GM12878 (cell line): Measurements from ENCODE around the gene FSTL4. TPM values are rescaled to one million over a fixed set of nuclear protein-coding genes. Genes with fewer than 3 reads are reported as not detected.

ENCODE experiments used
- ATAC-seq: fragments of 200-7000 bp; cut with Tn5 transposase; 3 replicates; pipeline ENCODE4 v1.9.1; 2020; ENCODE audit warnings: mild to moderate bottlenecking, moderate library complexity
- BruUV-seq: library from RNA; stranded (reverse); fragments of 400-500 nt; replicated peaks from 2 replicates; lab custom pipeline; 2021; lab: Mats Ljungman, UMichigan
- CTCF ChIA-PET: fragments of 300-600 bp; sonication (Branson Sonifier 250); formaldehyde crosslinking; extraction: SDS; loops from one replicate; lab custom pipeline; 2021; ENCODE audit warnings: inconsistent platforms; lab: Yijun Ruan, JAX
- POLR2A ChIA-PET: fragments of 350-600 bp; formaldehyde crosslinking; extraction: SDS; loops from one replicate; lab custom pipeline; 2021; ENCODE audit warnings: inconsistent platforms; lab: Charles Lee
- RAD21 ChIA-PET: fragments of 300-600 bp; sonication (Branson Sonifier 250); formaldehyde crosslinking; loops from one replicate; lab custom pipeline; 2023; ENCODE audit warnings: antibody characterized with exemption; ENCODE audit not compliant: unreplicated experiment; lab: Charles Lee
- SMC1A ChIA-PET: fragments of 300-600 bp; sonication (Branson Sonifier 250); formaldehyde crosslinking; loops from one replicate; lab custom pipeline; 2023; ENCODE audit not compliant: unreplicated experiment, uncharacterized antibody; lab: Charles Lee
- DNase-seq: peaks from one replicate; pipeline ENCODE4 v3.0.0-alpha.2; 2011; ENCODE audit warnings: low read depth, low spot score
- FAIRE-seq: peaks from 3 replicates; lab custom pipeline; 2011; peaks lifted over from hg19 to GRCh38; lab: Jason Lieb, UNC
- H2AFZ ChIP-seq: 2 replicates; pipeline ENCODE4 v1.6.0; 2011; ENCODE audit warnings: low read depth, low read length, control low read depth; ENCODE audit not compliant: control insufficient read depth
- H3K27ac ChIP-seq: 2 replicates; pipeline ENCODE4 v1.5.1; 2011; ENCODE audit warnings: control low read depth; ENCODE audit not compliant: control insufficient read depth, insufficient read depth
- H3K27me3 ChIP-seq, 2 experiments: replicated peaks in 1 of 2; 2 replicates each; pipeline versions ENCODE4 v1.6.0 to v1.6.1; 2011; ENCODE audit warnings: low read length in 1 of 2; ENCODE audit not compliant: control insufficient read depth in 2 of 2, insufficient read depth in 2 of 2
- H3K36me3 ChIP-seq, 2 experiments: 2 replicates each; pipeline ENCODE4 v1.5.1; 2011; ENCODE audit warnings: low read length in 1 of 2; ENCODE audit not compliant: control insufficient read depth in 2 of 2, insufficient read depth in 2 of 2
- H3K4me1 ChIP-seq: 2 replicates; pipeline ENCODE4 v1.6.1; 2011; ENCODE audit warnings: mild to moderate bottlenecking, low read length, moderate library complexity, mixed read lengths; ENCODE audit not compliant: control insufficient read depth, insufficient read depth
- H3K4me2 ChIP-seq: 2 replicates; pipeline ENCODE4 v1.6.0; 2011; ENCODE audit warnings: control low read depth; ENCODE audit not compliant: control insufficient read depth, insufficient read depth
- H3K4me3 ChIP-seq: fragments of 200-600 bp; sonication (generic); 2 replicates; pipeline ENCODE4 v1.5.1; 2016
- H3K79me2 ChIP-seq: 2 replicates; pipeline ENCODE4 v1.6.0; 2011; ENCODE audit warnings: low read length; ENCODE audit not compliant: control insufficient read depth, insufficient read depth
- H3K9ac ChIP-seq: 2 replicates; pipeline ENCODE4 v1.8.0; 2011; ENCODE audit warnings: low read length, control low read depth, mixed read lengths; ENCODE audit not compliant: control insufficient read depth, insufficient read depth
- H3K9me3 ChIP-seq: replicated peaks from 3 replicates; pipeline ENCODE4 v1.5.1; 2011; ENCODE audit warnings: mild to moderate bottlenecking, low read length; ENCODE audit not compliant: control insufficient read depth, insufficient read depth
- H4K20me1 ChIP-seq: 2 replicates; pipeline ENCODE4 v1.6.0; 2011; ENCODE audit not compliant: control insufficient read depth, insufficient read depth
- BMI1 ChIP-seq: fragments of 450-650 bp; IDR thresholded peaks from 2 replicates; pipeline ENCODE4 v1.6.1; 2016; ENCODE audit warnings: mild to moderate bottlenecking, moderate library complexity, borderline replicate concordance
- CHD4 ChIP-seq: fragments of 200-600 bp; sonication (generic); IDR thresholded peaks from 2 replicates; pipeline ENCODE4 v1.6.1; 2016; ENCODE audit warnings: mild to moderate bottlenecking
- SREBF1 ChIP-seq: IDR thresholded peaks from 2 replicates; pipeline ENCODE4 v1.6.1; 2012; ENCODE audit warnings: mild to moderate bottlenecking, low read length
- ZBTB11 ChIP-seq: fragments of 450-650 bp; formaldehyde crosslinking; IDR thresholded peaks from 2 replicates; pipeline ENCODE4 v1.5.0; 2022; ENCODE audit warnings: mild to moderate bottlenecking, missing genetic modification characterization
- WGBS: methylation state at CpG from one replicate; pipeline ENCODE4 v1.1.6; 2016; ENCODE audit warnings: low lambda C conversion rate; ENCODE audit not compliant: insufficient replicate concordance, insufficient coverage; ENCODE audit errors: missing lambda C conversion rate; 5-methylcytosine and 5-hydroxymethylcytosine counted together
- in situ Hi-C: fragments of 300-500 bp; cut with MboI; formaldehyde crosslinking; loops from 9 replicates; pipeline ENCODE4 v1.14.3; 2018; ENCODE audit warnings: mixed read lengths
- intact Hi-C: fragments of 100-400 bp; cut with micrococcal nuclease; formaldehyde crosslinking; loops from one replicate; pipeline ENCODE4 v1.14.2; 2022; ENCODE audit not compliant: unreplicated experiment
- polyA plus RNA-seq, 11 experiments: library from polyadenylated mRNA; depleted of rRNA in 4 of 11; unstranded in 6 of 11; stranded (reverse) in 5 of 11; fragments of >200 nt; fragmentation: Nextera tagmentation in 4 of 11; fragmentation: Illumina TruSeq in 1 of 11; extraction: Ambion mirVana in 4 of 11; extraction: Trizol in 1 of 11; gene quantifications; 1 replicate in 1 of 11; 2 replicates in 10 of 11; pipeline versions ENCODE4 v1.2.1 to v1.2.3, GENCODE V29; 2011 to 2016; ENCODE audit warnings: inconsistent platforms in 2 of 11, missing spikeins in 2 of 11, low read depth in 1 of 11
- total RNA-seq, 4 experiments: library from RNA; depleted of rRNA in 3 of 4; stranded (reverse); fragments of >200 nt in 3 of 4; fragmentation: Illumina TruSeq in 1 of 4; extraction: Trizol in 1 of 4; gene quantifications; 2 replicates each; pipeline versions ENCODE4 v1.2.1 to v1.2.3, GENCODE V29; 2013 to 2021
- TF ChIP-seq, protein P1 (sequence below): fragments of 450-650 bp; IDR thresholded peaks from 2 replicates; pipeline ENCODE4 v1.6.1; 2017; ENCODE audit warnings: mild to moderate bottlenecking, moderate library complexity
- TF ChIP-seq, protein P2 (sequence below): fragments of 450-650 bp; IDR thresholded peaks from 2 replicates; pipeline ENCODE4 v1.6.1; 2018; ENCODE audit warnings: borderline replicate concordance, mild to moderate bottlenecking; ENCODE audit not compliant: partially characterized antibody

FSTL4 gene
- total and polyA plus RNA-seq, 10 of the 15 experiments (the other 5 are each of a cell fraction or from before 2014, with no cell fraction given) = 0.01 to 0.79 (median 0.21) TPM; not detected in 6

GRCh38 chr5:133359861-133360260 is 252.5 kb downstream of the FSTL4 start:
- CTCF ChIA-PET = interaction anchor here (0.7 to 1.4 kb wide), 3 partner anchors 47 to 88 kb away, joined by 3 to 4 read pairs (median 3); no protein-coding TSS in a partner anchor
- Histone ChIP-seq H3K36me3 (no peaks in the 10 kb centered on the region), H4K20me1 (no peaks in the 10 kb centered on the region), H3K4me1 (no peaks in the 10 kb centered on the region), H2AFZ (no peak overlapping the region), H3K4me2 (no peak overlapping the region), H3K27ac (no peak overlapping the region), H3K79me2 (no peaks in the 10 kb centered on the region), H3K27me3 (peaks cover 0 to 2% of the 10 kb centered on the region in 2 experiments; a peak in 2 of 4 replicates), H3K9me3 (no peaks in the 10 kb centered on the region), H3K9ac (no peak overlapping the region), H3K4me3 (no peak overlapping the region)
- DNase-seq (no peak), ATAC-seq (no peak), FAIRE-seq (no peak)
- SMC1A ChIA-PET = no interaction called here
- POLR2A ChIA-PET = no interaction called here
- in situ Hi-C loops = no loop called here
- 5% methylated on average over 8 of the region's 8 CpGs for WGBS
- intact Hi-C loops = no loop called here
- RAD21 ChIA-PET = no interaction called here
- TF ChIP-seq, protein P1, sequence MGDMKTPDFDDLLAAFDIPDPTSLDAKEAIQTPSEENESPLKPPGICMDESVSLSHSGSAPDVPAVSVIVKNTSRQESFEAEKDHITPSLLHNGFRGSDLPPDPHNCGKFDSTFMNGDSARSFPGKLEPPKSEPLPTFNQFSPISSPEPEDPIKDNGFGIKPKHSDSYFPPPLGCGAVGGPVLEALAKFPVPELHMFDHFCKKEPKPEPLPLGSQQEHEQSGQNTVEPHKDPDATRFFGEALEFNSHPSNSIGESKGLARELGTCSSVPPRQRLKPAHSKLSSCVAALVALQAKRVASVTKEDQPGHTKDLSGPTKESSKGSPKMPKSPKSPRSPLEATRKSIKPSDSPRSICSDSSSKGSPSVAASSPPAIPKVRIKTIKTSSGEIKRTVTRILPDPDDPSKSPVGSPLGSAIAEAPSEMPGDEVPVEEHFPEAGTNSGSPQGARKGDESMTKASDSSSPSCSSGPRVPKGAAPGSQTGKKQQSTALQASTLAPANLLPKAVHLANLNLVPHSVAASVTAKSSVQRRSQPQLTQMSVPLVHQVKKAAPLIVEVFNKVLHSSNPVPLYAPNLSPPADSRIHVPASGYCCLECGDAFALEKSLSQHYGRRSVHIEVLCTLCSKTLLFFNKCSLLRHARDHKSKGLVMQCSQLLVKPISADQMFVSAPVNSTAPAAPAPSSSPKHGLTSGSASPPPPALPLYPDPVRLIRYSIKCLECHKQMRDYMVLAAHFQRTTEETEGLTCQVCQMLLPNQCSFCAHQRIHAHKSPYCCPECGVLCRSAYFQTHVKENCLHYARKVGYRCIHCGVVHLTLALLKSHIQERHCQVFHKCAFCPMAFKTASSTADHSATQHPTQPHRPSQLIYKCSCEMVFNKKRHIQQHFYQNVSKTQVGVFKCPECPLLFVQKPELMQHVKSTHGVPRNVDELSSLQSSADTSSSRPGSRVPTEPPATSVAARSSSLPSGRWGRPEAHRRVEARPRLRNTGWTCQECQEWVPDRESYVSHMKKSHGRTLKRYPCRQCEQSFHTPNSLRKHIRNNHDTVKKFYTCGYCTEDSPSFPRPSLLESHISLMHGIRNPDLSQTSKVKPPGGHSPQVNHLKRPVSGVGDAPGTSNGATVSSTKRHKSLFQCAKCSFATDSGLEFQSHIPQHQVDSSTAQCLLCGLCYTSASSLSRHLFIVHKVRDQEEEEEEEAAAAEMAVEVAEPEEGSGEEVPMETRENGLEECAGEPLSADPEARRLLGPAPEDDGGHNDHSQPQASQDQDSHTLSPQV = no peak
- TF ChIP-seq BMI1 = no peak
- BruUV-seq = no TSS peak

DNA sequence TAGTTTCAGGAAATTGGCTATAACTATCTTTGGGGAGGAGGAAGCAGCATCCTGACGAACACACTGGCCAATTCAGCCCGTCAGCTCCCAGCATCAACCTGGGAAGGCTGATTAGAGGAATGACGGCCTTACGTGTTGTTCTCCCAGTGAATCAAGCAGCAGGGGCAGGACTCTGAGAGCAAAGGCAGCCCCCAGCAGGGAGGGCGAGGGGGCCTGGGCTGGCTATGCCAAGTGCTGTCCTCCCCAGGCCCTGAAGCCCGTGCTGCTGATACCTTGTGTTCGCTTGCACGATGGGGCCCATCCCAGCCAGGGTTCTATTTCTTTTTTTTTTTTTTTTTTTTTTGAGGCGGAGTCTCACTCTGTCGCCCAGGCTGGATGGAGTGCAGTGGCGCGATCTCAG is 254.1 kb downstream of the FSTL4 start:
- H3K4me1 ChIP-seq = no peaks in the 10 kb centered on the region

More for the DNA sequence above, 254.1 kb downstream of the FSTL4 start:
- ChIA-PET RAD21 (no interaction called here), SMC1A (no interaction called here), CTCF (interaction anchor here (0.7 kb wide), 1 partner anchor 37 kb away, joined by 4 read pairs; no protein-coding TSS in a partner anchor), POLR2A (no interaction called here)
- Histone ChIP-seq H3K79me2 (no peaks in the 10 kb centered on the region), H3K36me3 (no peaks in the 10 kb centered on the region), H3K9me3 (no peaks in the 10 kb centered on the region), H3K27me3 (peaks cover 0 to 2% of the 10 kb centered on the region in 2 experiments; a peak in 1 of 4 replicates), H2AFZ (no peak overlapping the region), H3K4me2 (no peak overlapping the region), H3K27ac (no peak overlapping the region), H3K4me3 (no peak overlapping the region), H3K9ac (no peak overlapping the region), H4K20me1 (no peaks in the 10 kb centered on the region)
- ATAC-seq (no peak), FAIRE-seq (no peak), DNase-seq (no peak)
- BruUV-seq = no TSS peak
- in situ Hi-C loops (no loop called here), intact Hi-C loops (no loop called here)
- TF ChIP-seq ZBTB11 (CRISPR knock-in tag) (no peak), CHD4 (no peak), SREBF1 (no peak)
- TF ChIP-seq, protein P2, sequence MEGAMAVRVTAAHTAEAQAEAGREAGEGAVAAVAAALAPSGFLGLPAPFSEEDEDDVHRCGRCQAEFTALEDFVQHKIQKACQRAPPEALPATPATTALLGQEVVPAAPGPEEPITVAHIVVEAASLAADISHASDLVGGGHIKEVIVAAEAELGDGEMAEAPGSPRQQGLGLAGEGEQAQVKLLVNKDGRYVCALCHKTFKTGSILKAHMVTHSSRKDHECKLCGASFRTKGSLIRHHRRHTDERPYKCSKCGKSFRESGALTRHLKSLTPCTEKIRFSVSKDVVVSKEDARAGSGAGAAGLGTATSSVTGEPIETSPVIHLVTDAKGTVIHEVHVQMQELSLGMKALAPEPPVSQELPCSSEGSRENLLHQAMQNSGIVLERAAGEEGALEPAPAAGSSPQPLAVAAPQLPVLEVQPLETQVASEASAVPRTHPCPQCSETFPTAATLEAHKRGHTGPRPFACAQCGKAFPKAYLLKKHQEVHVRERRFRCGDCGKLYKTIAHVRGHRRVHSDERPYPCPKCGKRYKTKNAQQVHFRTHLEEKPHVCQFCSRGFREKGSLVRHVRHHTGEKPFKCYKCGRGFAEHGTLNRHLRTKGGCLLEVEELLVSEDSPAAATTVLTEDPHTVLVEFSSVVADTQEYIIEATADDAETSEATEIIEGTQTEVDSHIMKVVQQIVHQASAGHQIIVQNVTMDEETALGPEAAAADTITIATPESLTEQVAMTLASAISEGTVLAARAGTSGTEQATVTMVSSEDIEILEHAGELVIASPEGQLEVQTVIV = no peak
- WGBS = 41% methylated on average over 11 of the region's 12 CpGs
